Right cardiac atrium (tissue), 5 donors: ENCODE results near the gene ZNF836. TPM values are rescaled to one million over a fixed set of nuclear protein-coding genes. Genes with fewer than 3 reads are reported as not detected.
"Not testable (repeated sequence)": the region's sequence is repeated elsewhere in the genome, so short reads cannot be mapped to it uniquely, and the experiment has no call there.

Experiments
- ATAC-seq, 2 donors: fragments of 200-7000 bp; cut with Tn5 transposase; one replicate each; pipeline versions ENCODE4 v1.8.0 to v1.9.1; 2020; ENCODE audit warnings: moderate library complexity in 2 of 2, mild to moderate bottlenecking in 1 of 2
- DNase-seq, 3 donors: peaks; one replicate each; pipeline ENCODE4 v3.0.0-alpha.2; 2020
- H3K27ac ChIP-seq: one replicate; pipeline ENCODE4 v1.5.1; 2013; ENCODE audit warnings: mild to moderate bottlenecking, low read length, control low read depth, moderate library complexity
- H3K27me3 ChIP-seq: one replicate; pipeline ENCODE4 v1.6.1; 2013; ENCODE audit not compliant: control insufficient read depth, insufficient read depth
- H3K4me1 ChIP-seq: one replicate; pipeline ENCODE4 v1.6.1; 2013; ENCODE audit warnings: low read length; ENCODE audit not compliant: control insufficient read depth, insufficient read depth
- H3K4me3 ChIP-seq: one replicate; pipeline ENCODE4 v1.5.1; 2013; ENCODE audit warnings: low read length, control low read depth
- H3K9me3 ChIP-seq: one replicate; pipeline ENCODE4 v1.6.1; 2013; ENCODE audit warnings: low read length; ENCODE audit not compliant: control insufficient read depth
- WGBS: extraction: QIAGEN DNeasy Blood & Tissue Kit; methylation state at CpG from one replicate; pipeline ENCODE4 v1.1.7; 2013; 5-methylcytosine and 5-hydroxymethylcytosine counted together
- intact Hi-C, 4 donors: fragments of 100-400 bp; cut with DNase I; formaldehyde crosslinking; loops; one replicate each; pipeline versions ENCODE4 v1.11.0 to v1.14.0; 2022 to 2023
- polyA plus RNA-seq: library from polyadenylated mRNA; stranded (reverse); fragments of 200-250 nt; gene quantifications from one replicate; pipeline ENCODE4 v1.2.3, GENCODE V29; 2013
- total RNA-seq, 4 donors: library from RNA; stranded (reverse); fragmentation: NEBNext Ultra II Directional; extraction: Animal tissue kit (Norgen Biotek cat#: 25700); gene quantifications; one replicate each; pipeline ENCODE4 v1.2.1, GENCODE V29; 2021
- donor health status: healthy with polysubstance abuse.
- donor health status: DM: no; HTN: yes; CAD: no.
- donor health status: DM: no; HTN: no; CAD: no.
- donor health status: DM: no; HTN: yes; CAD: no; lungs with severe emphysema.
- donor health status: DM: yes; HTN: yes; CAD: no.

Gene ZNF836
- total and polyA plus RNA-seq, 5 donors: 3.4 to 9.4 (median 8.5) TPM

- 58% methylated on average over 17 of the region's 17 CpGs for WGBS
- H3K4me3 ChIP-seq, H3K27me3 ChIP-seq, H3K4me1 ChIP-seq, DNase-seq, H3K9me3 ChIP-seq, intact Hi-C loops: not testable (repeated sequence)
- peak in 1 of 2 donors; percentile 22 for ATAC-seq
- peak overlapping the region; percentile 78 for H3K27ac ChIP-seq
Observed at GRCh38 chr19:52200755-52201391, 29.5 kb upstream of the ZNF836 start.

DNA sequence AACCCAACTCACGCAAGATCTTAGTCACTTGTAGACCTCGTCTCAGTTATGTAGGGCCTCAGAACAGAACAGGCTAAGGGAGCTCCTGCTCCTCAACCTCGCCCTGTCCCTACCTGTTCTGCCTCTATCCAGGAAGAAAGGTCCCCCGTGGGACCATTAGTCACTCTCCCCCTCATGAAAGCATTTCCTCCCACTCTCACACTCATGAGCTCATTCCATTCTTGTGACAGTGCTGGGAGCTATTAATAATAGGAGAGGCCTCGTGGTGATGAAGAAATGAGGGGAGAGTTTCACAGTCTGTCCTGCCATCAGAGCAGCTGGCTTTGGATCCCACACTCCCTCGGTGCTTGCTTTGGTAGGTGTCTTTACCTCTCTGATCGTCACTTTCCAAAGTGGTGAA lies 28.6 kb upstream of the ZNF836 start:
- WGBS: 41% methylated on average over 7 of the region's 7 CpGs
- Histone ChIP-seq H3K27me3 (no peaks in the 10 kb centered on the region), H3K9me3 (no peaks in the 10 kb centered on the region), H3K4me1 (peaks cover 8% of the 10 kb centered on the region), H3K27ac (peak overlapping the region; percentile 94), H3K4me3 (no peak overlapping the region)
- DNase-seq: peak in 1 of 3 donors; percentile 40
- intact Hi-C loops: no loop called here
- ATAC-seq: peak; percentile 87 to 89

DNA sequence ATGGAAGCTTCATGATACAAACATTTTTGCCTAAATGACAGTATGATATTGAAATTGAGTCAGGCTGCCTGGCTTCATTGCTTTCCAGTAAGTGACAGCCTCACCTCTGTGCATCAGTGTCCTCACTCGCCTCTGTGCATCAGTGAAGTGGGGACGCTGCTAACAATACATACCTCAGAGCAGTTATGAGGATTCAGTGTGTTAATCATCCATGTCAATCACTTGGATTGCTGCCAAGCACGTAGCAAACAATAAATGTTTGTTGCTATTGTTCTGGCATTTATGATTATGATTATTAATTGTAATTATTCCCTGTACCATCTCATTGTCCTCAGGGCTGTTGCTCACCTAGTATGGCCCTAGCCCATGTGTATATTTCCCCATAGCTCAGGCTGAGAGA lies 27.3 kb upstream of the ZNF836 start:
- H3K4me1 ChIP-seq: peaks cover 11% of the 10 kb centered on the region
- no peak for ATAC-seq
- intact Hi-C loops: no loop called here
- no peak for DNase-seq
- 44% methylated on average over 3 of the region's 3 CpGs for WGBS
- H3K4me3 ChIP-seq: no peak overlapping the region
- H3K27me3 ChIP-seq: no peaks in the 10 kb centered on the region
- peak overlapping the region; percentile 24 for H3K27ac ChIP-seq
- H3K9me3 ChIP-seq: no peaks in the 10 kb centered on the region

GRCh38 chr19:52197964-52198363 lies 26.5 kb upstream of the ZNF836 start:
- no peak for ATAC-seq
- 90% methylated on average over 3 of the region's 3 CpGs for WGBS
- no peaks in the 10 kb centered on the region for H3K9me3 ChIP-seq
- H3K4me1 ChIP-seq: peaks cover 11% of the 10 kb centered on the region
- no peak overlapping the region for H3K4me3 ChIP-seq
- no peak overlapping the region for H3K27ac ChIP-seq
- no peaks in the 10 kb centered on the region for H3K27me3 ChIP-seq
- DNase-seq: no peak
- intact Hi-C loops: no loop called here

DNA sequence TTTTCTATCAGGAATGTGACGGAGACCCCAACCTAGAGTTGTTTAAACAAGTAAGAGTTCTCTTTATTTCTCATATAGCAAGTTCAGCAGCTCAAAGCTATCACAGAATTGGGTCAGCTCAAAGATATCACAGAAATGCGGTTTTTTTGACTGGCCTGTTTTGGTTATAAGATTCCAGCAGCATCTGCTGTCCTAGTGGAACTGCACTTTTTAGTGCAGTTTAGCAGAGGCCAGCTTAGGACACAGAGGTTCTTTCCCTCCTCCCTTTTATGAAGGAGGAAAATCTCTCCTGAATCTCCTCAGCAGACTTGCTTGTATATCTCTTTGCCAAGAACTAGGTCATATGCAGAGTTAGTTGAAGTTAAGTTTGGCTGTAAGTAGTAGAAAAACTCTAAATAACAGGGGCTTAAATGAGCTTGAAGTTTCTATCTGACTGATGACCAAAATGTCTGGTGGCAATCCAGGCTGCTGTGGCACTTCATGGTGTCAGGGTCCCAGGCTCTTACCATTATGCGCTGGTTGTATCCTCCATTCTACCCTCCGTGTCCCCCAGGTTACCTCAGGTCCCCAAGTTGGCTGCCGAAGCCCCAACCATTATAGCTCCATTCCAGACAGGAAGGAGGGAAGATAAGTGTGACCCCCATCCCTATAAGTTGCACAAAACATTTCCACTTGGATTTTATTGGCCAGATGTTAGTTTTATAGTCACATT lies 25.0 kb upstream of the ZNF836 start:
- Histone ChIP-seq H3K4me3 (no peak overlapping the region), H3K27ac (no peak overlapping the region), H3K27me3 (no peaks in the 10 kb centered on the region), H3K9me3 (no peaks in the 10 kb centered on the region), H3K4me1 (peaks cover 8% of the 10 kb centered on the region)
- no peak for DNase-seq
- no peak for ATAC-seq
- intact Hi-C loops: no loop called here
- 87% methylated on average over 5 of the region's 5 CpGs for WGBS

DNA sequence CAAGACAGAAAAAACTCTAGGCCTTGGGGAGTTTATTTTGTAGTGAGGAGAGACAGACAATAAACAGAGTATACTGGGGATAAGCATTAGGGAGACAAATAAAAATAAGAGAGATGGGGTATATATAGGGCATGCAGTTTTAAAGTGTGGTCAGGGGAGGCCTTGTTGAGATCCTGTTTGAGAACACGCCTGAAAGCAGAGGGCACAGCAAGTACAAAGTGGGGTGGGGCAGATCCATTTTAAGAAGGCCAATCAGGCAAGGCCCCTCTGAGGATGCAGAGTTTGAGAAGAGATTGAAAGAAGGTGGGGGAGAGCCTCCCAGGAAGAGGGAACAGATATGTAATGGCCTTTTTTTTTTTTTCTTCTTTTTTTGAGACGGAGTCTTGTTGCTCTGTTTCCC lies 20.5 kb upstream of the ZNF836 start:
- Histone ChIP-seq H3K4me1 (peaks cover 8% of the 10 kb centered on the region), H3K9me3 (no peaks in the 10 kb centered on the region), H3K4me3 (peak overlapping the region; percentile 78), H3K27ac (peak overlapping the region; percentile 98), H3K27me3 (no peaks in the 10 kb centered on the region)
- DNase-seq (no peak), ATAC-seq (no peak)
- 16% methylated on average over 2 of the region's 2 CpGs for WGBS
- intact Hi-C loops: loop anchor here in 1 of 4 donors (2.0 kb wide), 1 partner anchor 53 kb away; the partner anchor contains the start of gene ZNF616

DNA sequence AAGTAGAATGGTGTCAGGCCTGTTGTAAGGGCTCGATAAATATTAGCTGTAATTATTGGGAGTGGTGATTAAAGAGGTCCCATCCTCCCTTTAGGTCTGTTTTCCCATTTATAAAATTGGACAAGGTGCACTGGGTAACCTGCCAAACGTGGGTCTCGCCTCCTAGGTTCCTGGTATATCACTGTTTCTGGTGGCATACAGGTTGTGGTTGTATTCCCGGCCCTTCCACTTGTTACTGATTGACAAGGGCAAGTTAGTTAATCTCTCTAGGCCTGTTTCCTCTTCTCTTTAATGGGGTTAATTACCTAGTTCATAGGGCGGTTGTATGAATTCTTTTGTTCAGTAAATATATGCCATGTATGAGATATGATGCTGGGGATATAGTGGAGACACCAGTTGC lies 20.0 kb upstream of the ZNF836 start:
- DNase-seq (no peak), ATAC-seq (no peak)
- H3K4me3 ChIP-seq: peak overlapping the region; percentile 78
- WGBS: 61% methylated on average over 5 of the region's 5 CpGs
- peaks cover 8% of the 10 kb centered on the region for H3K4me1 ChIP-seq
- H3K9me3 ChIP-seq: no peaks in the 10 kb centered on the region
- intact Hi-C loops: loop anchor here in 1 of 4 donors (2.0 kb wide), 1 partner anchor 53 kb away; the partner anchor contains the start of gene ZNF616
- no peaks in the 10 kb centered on the region for H3K27me3 ChIP-seq
- H3K27ac ChIP-seq: peak overlapping the region; percentile 98

DNA sequence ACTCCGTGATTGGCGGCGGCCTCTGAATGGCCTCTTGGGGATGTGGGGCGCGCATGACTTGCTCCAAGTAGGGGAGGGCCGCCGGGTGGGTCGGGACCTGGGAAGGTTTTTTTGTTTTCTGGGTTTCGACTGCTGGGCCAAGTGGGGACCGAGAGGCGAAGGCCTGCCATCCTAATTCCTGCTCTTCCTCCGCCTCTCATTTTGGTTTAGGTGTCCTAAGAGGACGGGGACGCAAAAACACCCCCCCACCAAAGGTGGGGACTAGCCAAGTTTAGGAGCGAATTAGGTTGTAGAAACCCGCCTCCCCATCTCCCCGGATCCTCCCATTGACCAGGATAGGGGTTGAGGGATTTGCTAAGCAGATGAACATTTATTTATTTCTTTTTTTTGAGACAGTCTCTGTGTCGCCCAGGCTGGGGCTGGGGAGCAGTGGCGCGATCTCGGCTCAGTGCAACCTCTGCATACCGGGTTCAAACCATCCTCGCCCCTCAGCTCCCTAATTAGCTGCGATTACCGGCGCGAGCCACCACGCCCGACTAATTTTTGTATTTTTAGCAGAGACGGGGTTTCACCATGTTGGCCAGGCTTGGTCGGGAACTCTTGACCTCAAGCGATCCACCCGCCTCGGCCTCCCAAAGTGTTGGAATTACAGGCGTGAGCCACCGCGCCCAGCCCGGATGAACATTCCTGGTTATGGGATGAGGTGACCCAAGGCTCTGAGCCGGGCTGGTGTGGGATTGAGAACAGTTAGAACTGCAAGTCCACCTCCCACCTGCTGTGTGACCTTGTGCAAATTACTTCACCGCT lies 19.3 kb upstream of the ZNF836 start:
- no peaks in the 10 kb centered on the region for H3K27me3 ChIP-seq
- DNase-seq (peak; percentile 58 to 63 (median 58)), ATAC-seq (peak in 1 of 2 donors; percentile 2)
- intact Hi-C loops: loop anchor here in 1 of 4 donors (2.0 kb wide), 1 partner anchor 52 kb away; the partner anchor contains the start of gene ZNF616
- H3K27ac ChIP-seq: peak overlapping the region; percentile 98
- peaks cover 8% of the 10 kb centered on the region for H3K4me1 ChIP-seq
- WGBS: 3% methylated on average over 40 of the region's 40 CpGs
- no peaks in the 10 kb centered on the region for H3K9me3 ChIP-seq
- H3K4me3 ChIP-seq: peak overlapping the region; percentile 78

GRCh38 chr19:52189735-52190486 lies 18.5 kb upstream of the ZNF836 start, which contains the start of gene PPP2R1A:
TSS of gene PPP2R1A (plus strand) at chr19:52190052. CDS start at chr19:52190097, 45 bp downstream.
- under 1% methylated on average over 70 of the region's 70 CpGs for WGBS
- DNase-seq (peak; percentile 99 to 100 (median 100)), ATAC-seq (peak; percentile 96 to 97)
- Histone ChIP-seq H3K27ac (peak within 1 kb of the TSS; percentile 98), H3K4me1 (peaks cover 8% of the 10 kb centered on the region), H3K4me3 (peak within 1 kb of the TSS; percentile 78), H3K9me3 (no peaks in the 10 kb centered on the region), H3K27me3 (no peaks in the 10 kb centered on the region)
- intact Hi-C loops: loop anchor here in 2 of 4 donors (2.0 to 5.0 kb wide), 2 partner anchors 51 to 53 kb away; partner anchors contain the start of gene ZNF616 (in 2 of the 2)
